ENCODE measurements around the gene DBI.

Gene DBI

GRCh38 chr2:119385466-119385865, 18.7 kb downstream of the DBI start:
- H3K36me3 ChIP-seq: no peaks in the 10 kb centered on the region
- TF ChIP-seq, protein P1, sequence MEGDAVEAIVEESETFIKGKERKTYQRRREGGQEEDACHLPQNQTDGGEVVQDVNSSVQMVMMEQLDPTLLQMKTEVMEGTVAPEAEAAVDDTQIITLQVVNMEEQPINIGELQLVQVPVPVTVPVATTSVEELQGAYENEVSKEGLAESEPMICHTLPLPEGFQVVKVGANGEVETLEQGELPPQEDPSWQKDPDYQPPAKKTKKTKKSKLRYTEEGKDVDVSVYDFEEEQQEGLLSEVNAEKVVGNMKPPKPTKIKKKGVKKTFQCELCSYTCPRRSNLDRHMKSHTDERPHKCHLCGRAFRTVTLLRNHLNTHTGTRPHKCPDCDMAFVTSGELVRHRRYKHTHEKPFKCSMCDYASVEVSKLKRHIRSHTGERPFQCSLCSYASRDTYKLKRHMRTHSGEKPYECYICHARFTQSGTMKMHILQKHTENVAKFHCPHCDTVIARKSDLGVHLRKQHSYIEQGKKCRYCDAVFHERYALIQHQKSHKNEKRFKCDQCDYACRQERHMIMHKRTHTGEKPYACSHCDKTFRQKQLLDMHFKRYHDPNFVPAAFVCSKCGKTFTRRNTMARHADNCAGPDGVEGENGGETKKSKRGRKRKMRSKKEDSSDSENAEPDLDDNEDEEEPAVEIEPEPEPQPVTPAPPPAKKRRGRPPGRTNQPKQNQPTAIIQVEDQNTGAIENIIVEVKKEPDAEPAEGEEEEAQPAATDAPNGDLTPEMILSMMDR (IDR thresholded peaks at IDR 0.05): no peak
- H3K4me1 ChIP-seq (ENCODE audit: control insufficient read depth in 1 of 2, insufficient read depth in 1 of 2, low read depth in 1 of 2, low read length in 1 of 2): peaks cover 21 to 25% of the 10 kb centered on the region in 2 experiments
- H3K27ac ChIP-seq: no peak overlapping the region
- H3K4me3 ChIP-seq (ENCODE audit: low read depth in 1 of 2, low read length in 1 of 2): no peak overlapping the region
- no peaks in the 10 kb centered on the region for H3K27me3 ChIP-seq
- H3K9me3 ChIP-seq: no peaks in the 10 kb centered on the region

GRCh38 chr2:119387381-119388129, 20.8 kb downstream of the DBI start:
- no peaks in the 10 kb centered on the region for H3K36me3 ChIP-seq
- no peaks in the 10 kb centered on the region for H3K9me3 ChIP-seq
- H3K27ac ChIP-seq: no peak overlapping the region
- TF ChIP-seq, protein P1 (IDR thresholded peaks at IDR 0.05): no peak
- H3K4me1 ChIP-seq (ENCODE audit: control insufficient read depth in 1 of 2, insufficient read depth in 1 of 2, low read depth in 1 of 2, low read length in 1 of 2): peaks cover 21 to 25% of the 10 kb centered on the region in 2 experiments
- H3K4me3 ChIP-seq (ENCODE audit: low read depth in 1 of 2, low read length in 1 of 2): no peak overlapping the region
- H3K27me3 ChIP-seq: no peaks in the 10 kb centered on the region

- H3K27ac ChIP-seq: no peak overlapping the region
- H3K36me3 ChIP-seq: no peaks in the 10 kb centered on the region
- H3K27me3 ChIP-seq: no peaks in the 10 kb centered on the region
- TF ChIP-seq, protein P1 (IDR thresholded peaks at IDR 0.05): no peak
- no peaks in the 10 kb centered on the region for H3K9me3 ChIP-seq
- H3K4me1 ChIP-seq (ENCODE audit: control insufficient read depth in 1 of 2, insufficient read depth in 1 of 2, low read depth in 1 of 2, low read length in 1 of 2): peaks cover 21 to 25% of the 10 kb centered on the region in 2 experiments
- H3K4me3 ChIP-seq (ENCODE audit: low read depth in 1 of 2, low read length in 1 of 2): no peak overlapping the region
These were observed 23.0 kb downstream of the DBI start for GRCh38 chr2:119389615-119390306.

- H3K9me3 ChIP-seq: no peaks in the 10 kb centered on the region
These were observed 27.4 kb downstream of the DBI start for GRCh38 chr2:119393971-119394748.

GRCh38 chr2:119397196-119397595, 30.4 kb downstream of the DBI start:
- no peak overlapping the region for H3K4me3 ChIP-seq (ENCODE audit: low read depth in 1 of 2, low read length in 1 of 2)
- TF ChIP-seq, protein P1 (IDR thresholded peaks at IDR 0.05): no peak
- no peaks in the 10 kb centered on the region for H3K36me3 ChIP-seq
- H3K27ac ChIP-seq: no peak overlapping the region
- peaks cover 3% of the 10 kb centered on the region for H3K27me3 ChIP-seq
- H3K4me1 ChIP-seq (ENCODE audit: control insufficient read depth in 1 of 2, insufficient read depth in 1 of 2, low read depth in 1 of 2, low read length in 1 of 2): no peaks in the 10 kb centered on the region
- H3K9me3 ChIP-seq: no peaks in the 10 kb centered on the region

More at GRCh38 chr2:119393971-119394748, 27.4 kb downstream of the DBI start:
- TF ChIP-seq, protein P1 (IDR thresholded peaks at IDR 0.05): no peak
- no peak overlapping the region for H3K4me3 ChIP-seq (ENCODE audit: low read depth in 1 of 2, low read length in 1 of 2)
- H3K27me3 ChIP-seq: peaks cover 3% of the 10 kb centered on the region
- no peaks in the 10 kb centered on the region for H3K36me3 ChIP-seq
- H3K27ac ChIP-seq: no peak overlapping the region
- H3K4me1 ChIP-seq (ENCODE audit: control insufficient read depth in 1 of 2, insufficient read depth in 1 of 2, low read depth in 1 of 2, low read length in 1 of 2): no peaks in the 10 kb centered on the region

Data from neutrophil (primary cell).